ENCODE results near the gene FBXO31. TPM values are rescaled to one million over a fixed set of nuclear protein-coding genes. Genes with fewer than 3 reads are reported as not detected.

FBXO31 gene
- total and polyA plus RNA-seq, 10 of the 15 experiments (the other 5 are each of a cell fraction or from before 2014, with no cell fraction given): 0.19 to 33.1 (median 10.3) TPM

DNA sequence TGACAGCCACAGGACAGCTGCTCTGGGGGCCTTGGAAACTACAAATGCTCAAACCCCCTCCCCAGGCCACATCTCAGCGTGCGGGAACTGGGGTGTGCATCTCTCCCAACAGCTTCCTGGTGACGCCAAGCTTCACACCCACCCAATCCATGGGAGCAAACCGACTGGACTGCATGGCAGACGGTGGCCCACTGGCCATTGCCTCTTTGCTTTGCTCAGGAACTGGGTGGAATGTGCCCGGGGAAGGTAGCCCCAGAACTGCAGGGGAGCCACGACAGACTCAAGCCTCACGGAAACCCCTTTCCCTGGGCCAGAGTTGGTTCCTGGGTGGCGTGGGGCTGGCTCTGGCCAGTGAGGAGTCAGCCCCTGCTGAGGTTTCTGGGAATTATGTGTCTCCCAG is 61.2 kb downstream of the FBXO31 start:
- ChIA-PET POLR2A (no interaction called here), CTCF (no interaction called here), RAD21 (ENCODE audit: unreplicated experiment) (no interaction called here), SMC1A (ENCODE audit: uncharacterized antibody, unreplicated experiment) (no interaction called here)
- Histone ChIP-seq H3K27me3 (replicated peaks in 1 of 2; ENCODE audit: control insufficient read depth in 2 of 2, insufficient read depth in 2 of 2, low read length in 1 of 2) (no peaks in the 10 kb centered on the region), H4K20me1 (ENCODE audit: control insufficient read depth, insufficient read depth) (no peaks in the 10 kb centered on the region; the same call in 1 of the 2 replicates), H2AFZ (ENCODE audit: control insufficient read depth, low read depth, low read length) (no peak overlapping the region), H3K9me3 (replicated peaks; ENCODE audit: control insufficient read depth, insufficient read depth, low read length) (no peaks in the 10 kb centered on the region), H3K79me2 (ENCODE audit: control insufficient read depth, insufficient read depth, low read length) (peaks cover 15% of the 10 kb centered on the region), H3K36me3 (ENCODE audit: control insufficient read depth in 2 of 2, insufficient read depth in 2 of 2, low read length in 1 of 2) (no peaks in the 10 kb centered on the region), H3K4me1 (ENCODE audit: control insufficient read depth, insufficient read depth, low read length) (peaks cover 8% of the 10 kb centered on the region), H3K4me2 (ENCODE audit: control insufficient read depth, insufficient read depth) (no peak overlapping the region), H3K27ac (ENCODE audit: control insufficient read depth, insufficient read depth) (no peak overlapping the region), H3K4me3 (no peak overlapping the region), H3K9ac (ENCODE audit: control insufficient read depth, insufficient read depth, low read length) (no peak overlapping the region)
- TF ChIP-seq MEF2B (IDR thresholded peaks at IDR 0.05; ENCODE audit: partially characterized antibody, poor library complexity, severe bottlenecking): no peak
- WGBS (ENCODE audit: insufficient coverage, insufficient replicate concordance, low lambda C conversion rate, missing lambda C conversion rate): 98% methylated on average over 9 of the region's 9 CpGs
- DNase-seq (ENCODE audit: low read depth, low spot score) (no peak), ATAC-seq (no peak), FAIRE-seq (no peak)
- no TSS peak for BruUV-seq (replicated peaks)
- in situ Hi-C loops (cut with MboI) (no loop called here), intact Hi-C loops (cut with micrococcal nuclease; ENCODE audit: unreplicated experiment) (no loop called here)

DNA sequence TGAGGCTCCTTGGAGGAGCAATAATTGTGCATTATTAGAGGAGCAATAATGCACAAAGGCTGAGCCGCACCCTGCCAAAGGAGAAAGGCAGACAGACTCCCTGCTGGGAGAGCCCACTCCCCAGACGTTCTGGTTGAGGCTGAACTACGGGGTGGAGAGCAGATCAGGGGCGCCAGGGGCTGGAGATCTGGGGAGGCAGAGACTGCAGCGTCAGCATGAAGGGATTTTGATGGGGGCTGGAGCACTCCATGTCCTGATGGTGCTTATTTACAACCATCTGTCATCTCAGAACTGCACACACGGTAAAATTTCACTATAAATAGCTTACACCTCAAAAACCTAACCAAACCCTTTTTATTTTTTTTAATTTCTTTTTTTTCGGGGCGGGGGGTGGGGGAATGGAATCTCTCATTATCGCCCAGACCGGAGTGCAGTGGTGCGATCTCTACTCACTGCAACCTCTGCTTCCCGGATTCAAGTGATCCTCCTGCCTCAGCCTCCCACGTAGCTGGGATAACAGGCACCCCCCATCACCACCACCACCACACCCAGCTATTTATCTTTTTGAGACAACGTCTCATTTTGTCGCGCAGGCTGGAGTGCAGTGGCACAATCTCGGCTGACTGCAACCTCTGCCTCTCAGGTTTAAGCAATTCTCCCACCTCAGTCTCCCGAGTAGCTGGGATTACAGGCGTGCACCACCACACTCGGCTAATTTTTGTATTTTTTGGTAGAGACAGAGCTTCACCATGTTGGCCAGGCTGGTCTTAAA is 62.1 kb downstream of the FBXO31 start:
- H4K20me1 ChIP-seq (ENCODE audit: control insufficient read depth, insufficient read depth): no peaks in the 10 kb centered on the region; the same call in 1 of the 2 replicates
- peaks cover 9% of the 10 kb centered on the region for H3K4me1 ChIP-seq (ENCODE audit: control insufficient read depth, insufficient read depth, low read length)
- WGBS (ENCODE audit: insufficient coverage, insufficient replicate concordance, low lambda C conversion rate, missing lambda C conversion rate): 76% methylated on average over 20 of the region's 20 CpGs
- H2AFZ ChIP-seq (ENCODE audit: control insufficient read depth, low read depth, low read length): no peak overlapping the region
- ChIA-PET CTCF (no interaction called here), SMC1A (ENCODE audit: uncharacterized antibody, unreplicated experiment) (interaction anchor here (0.6 kb wide), 1 partner anchor 447 kb away, joined by 3 read pairs; no protein-coding TSS in a partner anchor), POLR2A (no interaction called here), RAD21 (ENCODE audit: unreplicated experiment) (no interaction called here)
- TF ChIP-seq BCL3 (IDR thresholded peaks at IDR 0.05; ENCODE audit: borderline replicate concordance, insufficient read depth, low read depth, low read length, poor library complexity, severe bottlenecking) (peak; percentile 55), YY1 (IDR thresholded peaks at IDR 0.05; ENCODE audit: low read depth, low read length) (no peak), NFXL1 (IDR thresholded peaks at IDR 0.05; ENCODE audit: borderline replicate concordance) (no peak)
- intact Hi-C loops (cut with micrococcal nuclease; ENCODE audit: unreplicated experiment): no loop called here
- H3K36me3 ChIP-seq (ENCODE audit: control insufficient read depth in 2 of 2, insufficient read depth in 2 of 2, low read length in 1 of 2): no peaks in the 10 kb centered on the region
- in situ Hi-C loops (cut with MboI): no loop called here
- no peak overlapping the region for H3K4me2 ChIP-seq (ENCODE audit: control insufficient read depth, insufficient read depth)
- FAIRE-seq (no peak), DNase-seq (ENCODE audit: low read depth, low spot score) (no peak), ATAC-seq (no peak)
- BruUV-seq (replicated peaks): no TSS peak
- H3K27me3 ChIP-seq (replicated peaks in 1 of 2; ENCODE audit: control insufficient read depth in 2 of 2, insufficient read depth in 2 of 2, low read length in 1 of 2): no peaks in the 10 kb centered on the region
- no peaks in the 10 kb centered on the region for H3K9me3 ChIP-seq (replicated peaks; ENCODE audit: control insufficient read depth, insufficient read depth, low read length)
- H3K27ac ChIP-seq (ENCODE audit: control insufficient read depth, insufficient read depth): no peak overlapping the region
- H3K9ac ChIP-seq (ENCODE audit: control insufficient read depth, insufficient read depth, low read length): no peak overlapping the region
- peaks cover 16% of the 10 kb centered on the region for H3K79me2 ChIP-seq (ENCODE audit: control insufficient read depth, insufficient read depth, low read length)
- no peak overlapping the region for H3K4me3 ChIP-seq
